HCT116 (cell line): ENCODE results near the gene LCN6. TPM values are rescaled to one million over a fixed set of nuclear protein-coding genes. Genes with fewer than 3 reads are reported as not detected.

Experiments used
- ATAC-seq: fragments of 200-7000 bp; cut with Tn5 transposase; 2 replicates; pipeline ENCODE4 v1.9.1; 2020; ENCODE audit warnings: mild to moderate bottlenecking, moderate library complexity
- BruUV-seq: library from RNA; stranded (reverse); fragments of 400-500 nt; replicated peaks from 2 replicates; lab custom pipeline; 2021; lab: Mats Ljungman, UMichigan
- CTCF ChIA-PET: fragments of 300-600 bp; sonication (Branson Sonifier 250); formaldehyde crosslinking; loops from one replicate; lab custom pipeline; 2021; ENCODE audit warnings: antibody characterized with exemption; lab: Charles Lee
- POLR2A ChIA-PET: fragments of 300-600, 350-600 bp; sonication (Branson Sonifier 250); formaldehyde crosslinking; loops from one replicate; lab custom pipeline; 2021; ENCODE audit warnings: antibody characterized with exemption; lab: Charles Lee
- RAD21 ChIA-PET, 2 experiments: fragments of 300-600 bp; sonication (Branson Sonifier 250); formaldehyde crosslinking; loops; one replicate each; lab custom pipeline; 2023; ENCODE audit warnings: low total read pairs in 2 of 2; ENCODE audit not compliant: uncharacterized antibody in 2 of 2, unreplicated experiment in 2 of 2, low non-redundant PET in 1 of 2; lab: Charles Lee
- DNase-seq: peaks from one replicate; pipeline ENCODE4 v3.0.0-alpha.2; 2010; ENCODE audit warnings: low read depth, low spot score
- H2AFZ ChIP-seq: fragments of 200-600 bp; shearing (Covaris generic), sonication (generic); 2 replicates; pipeline ENCODE4 v1.6.1; 2017; ENCODE audit warnings: low read depth, mixed run types, mixed read lengths, antibody characterized with exemption, low read length; ENCODE audit not compliant: poor library complexity, severe bottlenecking
- H3K27ac ChIP-seq: 2 replicates; pipeline ENCODE4 v1.5.1; 2012; ENCODE audit warnings: low read depth, low read length
- H3K27me3 ChIP-seq: fragments of 200-600 bp; sonication (generic); 2 replicates; pipeline ENCODE4 v1.6.1; 2016; ENCODE audit warnings: mixed run types, low read length, mixed read lengths; ENCODE audit not compliant: insufficient read depth
- H3K36me3 ChIP-seq, 2 experiments: fragments of 200-500 bp in 1 of 2; fragments of 200-600 bp in 1 of 2; sonication (Bioruptor generic) in 1 of 2; sonication (generic) in 1 of 2; 2 replicates each; pipeline versions ENCODE4 v1.5.1 to v1.6.1; 2014 to 2016; ENCODE audit warnings: low read length in 2 of 2, inconsistent platforms in 1 of 2, mixed read lengths in 1 of 2, mixed run types in 1 of 2; ENCODE audit not compliant: insufficient read depth in 2 of 2, control insufficient read depth in 1 of 2
- H3K4me1 ChIP-seq, 2 experiments: fragments of 200-600 bp in 1 of 2; sonication (generic) in 1 of 2; 2 replicates each; pipeline versions ENCODE4 v1.5.1 to v1.6.1; 2012 to 2017; ENCODE audit warnings: low read length in 2 of 2, inconsistent platforms in 1 of 2, mild to moderate bottlenecking in 1 of 2, mixed read lengths in 1 of 2, mixed run types in 1 of 2, moderate library complexity in 1 of 2; ENCODE audit not compliant: insufficient read depth in 2 of 2, control insufficient read depth in 1 of 2
- H3K4me2 ChIP-seq: fragments of 200-600 bp; sonication (generic); 2 replicates; pipeline ENCODE4 v1.6.1; 2017; ENCODE audit warnings: mixed run types, low read length, mixed read lengths
- H3K4me3 ChIP-seq, 2 experiments: fragments of 200-600 bp in 1 of 2; sonication (generic) in 1 of 2; replicated peaks in 1 of 2; 2 replicates each; pipeline ENCODE4 v1.5.1; 2011 to 2016; ENCODE audit warnings: low read length in 2 of 2, control low read depth in 1 of 2, low read depth in 1 of 2, mild to moderate bottlenecking in 1 of 2, mixed read lengths in 1 of 2, mixed run types in 1 of 2
- H3K79me2 ChIP-seq: fragments of 200-600 bp; sonication (generic); 2 replicates; pipeline ENCODE4 v1.6.1; 2017; ENCODE audit warnings: mild to moderate bottlenecking, mixed run types, low read length, moderate library complexity, mixed read lengths; ENCODE audit not compliant: insufficient read depth
- H3K9ac ChIP-seq: fragments of 200-600 bp; sonication (generic); 2 replicates; pipeline ENCODE4 v1.6.1; 2016; ENCODE audit warnings: low read length, mixed read lengths
- H3K9me2 ChIP-seq: fragments of 200-600 bp; sonication (generic), shearing (Covaris generic); 2 replicates; pipeline ENCODE4 v1.6.1; 2017; ENCODE audit warnings: mixed run types, mild to moderate bottlenecking, moderate library complexity; ENCODE audit not compliant: insufficient read depth
- H3K9me3 ChIP-seq, 2 experiments: fragments of 200-500 bp in 1 of 2; fragments of 200-600 bp in 1 of 2; sonication (Bioruptor generic) in 1 of 2; sonication (generic) in 1 of 2; 2 replicates each; pipeline ENCODE4 v1.6.1; 2014 to 2017; ENCODE audit warnings: low read length in 2 of 2, mixed read lengths in 2 of 2, inconsistent platforms in 1 of 2, low read depth in 1 of 2, mild to moderate bottlenecking in 1 of 2, mixed run types in 1 of 2, moderate library complexity in 1 of 2; ENCODE audit not compliant: control insufficient read depth in 1 of 2, insufficient read depth in 1 of 2
- H4K20me1 ChIP-seq: fragments of 200-600 bp; sonication (generic), shearing (Covaris generic); 2 replicates; pipeline ENCODE4 v1.6.1; 2017; ENCODE audit warnings: mixed run types, mild to moderate bottlenecking, moderate library complexity; ENCODE audit not compliant: insufficient read depth
- CEBPB ChIP-seq: IDR thresholded peaks from 2 replicates; pipeline ENCODE4 v1.6.1; 2012; ENCODE audit warnings: low read depth
- ELF1 ChIP-seq: IDR thresholded peaks from 2 replicates; pipeline ENCODE4 v1.6.1; 2012; ENCODE audit warnings: low read depth, borderline replicate concordance
- EZH2 ChIP-seq: fragments of 200-600 bp; sonication (generic); IDR thresholded peaks from 2 replicates; pipeline ENCODE4 v1.6.1; 2017; ENCODE audit warnings: antibody characterized with exemption, mixed run types
- EZH2phosphoT487 ChIP-seq: fragments of 200-600 bp; IDR thresholded peaks from 2 replicates; pipeline ENCODE4 v1.6.1; 2018; ENCODE audit warnings: antibody characterized with exemption, borderline replicate concordance
- POLR2A ChIP-seq: IDR thresholded peaks from 2 replicates; pipeline ENCODE4 v1.7.0; 2011; ENCODE audit warnings: borderline replicate concordance; ENCODE audit not compliant: insufficient read depth, insufficient read length; ENCODE audit errors: extremely low read depth
- POLR2AphosphoS5 ChIP-seq: IDR thresholded peaks from 2 replicates; pipeline ENCODE4 v1.6.1; 2011; ENCODE audit warnings: mild to moderate bottlenecking, low read depth, low read length, moderate library complexity
- SIN3A ChIP-seq: IDR thresholded peaks from 2 replicates; pipeline ENCODE4 v1.6.1; 2012; ENCODE audit warnings: low read depth
- TCF7L2 ChIP-seq: IDR thresholded peaks from 2 replicates; pipeline ENCODE4 v1.7.0; 2011; ENCODE audit warnings: borderline replicate concordance, inconsistent platforms; ENCODE audit not compliant: insufficient read depth, insufficient read length; ENCODE audit errors: extremely low read depth
- ZFX ChIP-seq: fragments of 450-650 bp; IDR thresholded peaks from 2 replicates; pipeline ENCODE4 v1.6.1; 2017
- intact Hi-C: fragments of 100-400 bp; cut with micrococcal nuclease; formaldehyde crosslinking; loops from 2 replicates; pipeline ENCODE4 v1.10.0; 2022
- total RNA-seq: library from RNA; stranded (reverse); gene quantifications from one replicate; pipeline ENCODE4 v1.2.1, GENCODE V29; 2021; ENCODE audit not compliant: unreplicated experiment
- TF ChIP-seq, protein P1 (sequence below), 3 experiments: fragments of 200-600 bp in 1 of 3; sonication (generic) in 1 of 3; IDR thresholded peaks in 2 of 3; conservative IDR thresholded peaks in 1 of 3; 2 replicates each; pipeline ENCODE4 v1.5.1; 2012 to 2017; ENCODE audit warnings: low read depth in 2 of 3, low read length in 2 of 3, antibody characterized with exemption in 1 of 3, borderline replicate concordance in 1 of 3, control low read depth in 1 of 3, mild to moderate bottlenecking in 1 of 3, mixed read lengths in 1 of 3, mixed run types in 1 of 3, moderate library complexity in 1 of 3; ENCODE audit not compliant: insufficient read depth in 1 of 3
- TF ChIP-seq, protein P2 (sequence below): IDR thresholded peaks from 2 replicates; pipeline ENCODE4 v1.6.1; 2011; ENCODE audit warnings: mild to moderate bottlenecking, low read length, moderate library complexity; ENCODE audit not compliant: insufficient replicate concordance; ENCODE audit errors: extremely low read depth

LCN6 gene
- total RNA-seq, 1 experiment from 2014 or later: not detected

DNA sequence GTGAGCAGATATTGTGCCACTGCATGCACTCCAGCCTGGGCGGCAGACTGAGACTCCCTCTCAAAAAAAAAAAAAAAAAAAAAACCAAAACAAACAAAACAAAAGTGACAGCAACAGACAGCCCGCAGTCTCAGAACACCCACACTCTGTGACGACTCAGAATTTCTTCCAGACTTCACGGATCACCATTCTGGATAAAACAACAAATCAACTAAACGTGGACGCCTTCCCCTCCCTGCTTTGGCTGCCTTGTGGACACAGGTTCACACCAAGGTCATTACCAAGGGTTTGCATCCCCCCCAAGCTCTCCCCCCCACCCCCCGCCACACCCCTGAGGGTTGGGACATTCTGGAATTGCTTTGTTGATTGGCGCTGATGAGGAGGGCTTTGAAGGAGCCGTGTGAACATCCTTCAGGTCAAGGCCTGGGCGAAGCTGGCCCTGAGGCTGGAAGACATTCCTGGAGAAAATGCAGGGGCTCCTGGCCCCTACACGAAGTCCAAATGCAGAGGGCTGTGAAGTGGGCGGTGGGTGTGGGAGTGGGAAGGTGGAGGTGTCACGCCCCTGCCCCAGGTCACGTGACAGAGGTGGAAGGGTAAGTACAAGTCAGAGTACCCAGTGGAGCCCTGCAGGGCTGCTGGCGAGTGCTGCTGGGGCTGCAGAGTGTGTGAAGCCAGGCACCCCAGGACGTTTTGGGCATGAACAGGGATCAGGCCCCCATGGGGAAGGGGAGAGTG lies 15.7 kb downstream of the LCN6 start:
- ChIA-PET RAD21 (no interaction called here), CTCF (no interaction called here), POLR2A (no interaction called here)
- peaks cover 18% of the 10 kb centered on the region for H3K79me2 ChIP-seq
- DNase-seq (no peak), ATAC-seq (no peak)
- intact Hi-C loops: no loop called here
- no peak overlapping the region for H3K27ac ChIP-seq
- BruUV-seq: no TSS peak
- H4K20me1 ChIP-seq: no peaks in the 10 kb centered on the region
- H3K9ac ChIP-seq: no peak overlapping the region
- TF ChIP-seq ELF1: no peak
- TF ChIP-seq, protein P1, sequence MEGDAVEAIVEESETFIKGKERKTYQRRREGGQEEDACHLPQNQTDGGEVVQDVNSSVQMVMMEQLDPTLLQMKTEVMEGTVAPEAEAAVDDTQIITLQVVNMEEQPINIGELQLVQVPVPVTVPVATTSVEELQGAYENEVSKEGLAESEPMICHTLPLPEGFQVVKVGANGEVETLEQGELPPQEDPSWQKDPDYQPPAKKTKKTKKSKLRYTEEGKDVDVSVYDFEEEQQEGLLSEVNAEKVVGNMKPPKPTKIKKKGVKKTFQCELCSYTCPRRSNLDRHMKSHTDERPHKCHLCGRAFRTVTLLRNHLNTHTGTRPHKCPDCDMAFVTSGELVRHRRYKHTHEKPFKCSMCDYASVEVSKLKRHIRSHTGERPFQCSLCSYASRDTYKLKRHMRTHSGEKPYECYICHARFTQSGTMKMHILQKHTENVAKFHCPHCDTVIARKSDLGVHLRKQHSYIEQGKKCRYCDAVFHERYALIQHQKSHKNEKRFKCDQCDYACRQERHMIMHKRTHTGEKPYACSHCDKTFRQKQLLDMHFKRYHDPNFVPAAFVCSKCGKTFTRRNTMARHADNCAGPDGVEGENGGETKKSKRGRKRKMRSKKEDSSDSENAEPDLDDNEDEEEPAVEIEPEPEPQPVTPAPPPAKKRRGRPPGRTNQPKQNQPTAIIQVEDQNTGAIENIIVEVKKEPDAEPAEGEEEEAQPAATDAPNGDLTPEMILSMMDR (IDR thresholded peaks at IDR 0.05 in 2 of 3, conservative IDR thresholded peaks at IDR 0.05 in 1 of 3; ENCODE audit: borderline replicate concordance in 1 of 3, insufficient read depth in 1 of 3, low read depth in 2 of 3, low read length in 2 of 3): no peak
- no peak for TF ChIP-seq EZH2phosphoT487
- TF ChIP-seq POLR2A: no peak
- no peak for TF ChIP-seq SIN3A
- TF ChIP-seq POLR2AphosphoS5: no peak
- TF ChIP-seq, protein P2, sequence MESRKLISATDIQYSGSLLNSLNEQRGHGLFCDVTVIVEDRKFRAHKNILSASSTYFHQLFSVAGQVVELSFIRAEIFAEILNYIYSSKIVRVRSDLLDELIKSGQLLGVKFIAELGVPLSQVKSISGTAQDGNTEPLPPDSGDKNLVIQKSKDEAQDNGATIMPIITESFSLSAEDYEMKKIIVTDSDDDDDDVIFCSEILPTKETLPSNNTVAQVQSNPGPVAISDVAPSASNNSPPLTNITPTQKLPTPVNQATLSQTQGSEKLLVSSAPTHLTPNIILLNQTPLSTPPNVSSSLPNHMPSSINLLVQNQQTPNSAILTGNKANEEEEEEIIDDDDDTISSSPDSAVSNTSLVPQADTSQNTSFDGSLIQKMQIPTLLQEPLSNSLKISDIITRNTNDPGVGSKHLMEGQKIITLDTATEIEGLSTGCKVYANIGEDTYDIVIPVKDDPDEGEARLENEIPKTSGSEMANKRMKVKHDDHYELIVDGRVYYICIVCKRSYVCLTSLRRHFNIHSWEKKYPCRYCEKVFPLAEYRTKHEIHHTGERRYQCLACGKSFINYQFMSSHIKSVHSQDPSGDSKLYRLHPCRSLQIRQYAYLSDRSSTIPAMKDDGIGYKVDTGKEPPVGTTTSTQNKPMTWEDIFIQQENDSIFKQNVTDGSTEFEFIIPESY: no peak
- no peak for TF ChIP-seq TCF7L2
- no peak for TF ChIP-seq ZFX
- no peak for TF ChIP-seq EZH2
- TF ChIP-seq CEBPB: no peak
- no peak overlapping the region for H3K4me2 ChIP-seq
- no peak overlapping the region for H3K4me3 ChIP-seq
- no peak overlapping the region for H2AFZ ChIP-seq
- no peaks in the 10 kb centered on the region for H3K9me2 ChIP-seq
- no peaks in the 10 kb centered on the region for H3K27me3 ChIP-seq
- H3K9me3 ChIP-seq: no peaks in the 10 kb centered on the region
- H3K36me3 ChIP-seq: peaks cover 0 to 2% of the 10 kb centered on the region in 2 experiments; a peak in 1 of 4 replicates
- peaks cover 4 to 16% of the 10 kb centered on the region in 2 experiments for H3K4me1 ChIP-seq
